CD4-positive, alpha-beta T cell treated with Interleukin-21 for 1 hour (primary cell): ENCODE measurements around the gene ZMYND10.
"Not testable (repeated sequence)": the region's sequence is repeated elsewhere in the genome, so short reads cannot be mapped to it uniquely, and the experiment has no call there.

Experiments used
- DNase-seq: peaks from one replicate; pipeline ENCODE4 v3.0.0-alpha.2; 2020

Gene ZMYND10

GRCh38 chr3:50324351-50325112 is 21.0 kb downstream of the ZMYND10 start:
- peak; percentile 71 for DNase-seq

GRCh38 chr3:50323614-50324199 is 21.8 kb downstream of the ZMYND10 start:
- no peak for DNase-seq

- DNase-seq, result no peak
Measured at GRCh38 chr3:50323092-50323600, 22.4 kb downstream of the ZMYND10 start.

- no peak for DNase-seq
Measured at GRCh38 chr3:50322386-50323091, 23.0 kb downstream of the ZMYND10 start, which contains the start of gene HYAL2. Gene HYAL2, minus strand, starts transcription at chr3:50322745. Its CDS starts 2,256 bp downstream, at chr3:50320489.

GRCh38 chr3:50322115-50322385 is 23.5 kb downstream of the ZMYND10 start:
- no peak for DNase-seq

GRCh38 chr3:50321336-50322114 is 24.0 kb downstream of the ZMYND10 start:
- DNase-seq, result peak; percentile 87

GRCh38 chr3:50320853-50321335 is 24.6 kb downstream of the ZMYND10 start:
- DNase-seq, result peak; percentile 65

GRCh38 chr3:50319894-50320625 is 25.5 kb downstream of the ZMYND10 start:
- DNase-seq, result no peak

- DNase-seq, result no peak
Measured at GRCh38 chr3:50319181-50319893, 26.2 kb downstream of the ZMYND10 start.

GRCh38 chr3:50318615-50319014 is 26.9 kb downstream of the ZMYND10 start:
- DNase-seq, result no peak

GRCh38 chr3:50318163-50318562 is 27.4 kb downstream of the ZMYND10 start:
- DNase-seq, result no peak

GRCh38 chr3:50317300-50317699 is 28.2 kb downstream of the ZMYND10 start:
- no peak for DNase-seq

- DNase-seq, result peak; percentile 77
Measured at GRCh38 chr3:50316657-50317242, 28.8 kb downstream of the ZMYND10 start.

GRCh38 chr3:50314816-50315215 is 30.7 kb downstream of the ZMYND10 start:
- DNase-seq, result no peak

- no peak for DNase-seq
Measured at GRCh38 chr3:50314342-50314741, 31.2 kb downstream of the ZMYND10 start.

- not testable (repeated sequence) for DNase-seq
Measured at GRCh38 chr3:50312041-50312440, 33.5 kb downstream of the ZMYND10 start.

GRCh38 chr3:50304601-50305000 is 40.9 kb downstream of the ZMYND10 start:
- DNase-seq, result no peak

- no peak for DNase-seq
Measured at GRCh38 chr3:50303013-50303815, 42.3 kb downstream of the ZMYND10 start, which contains the start of gene HYAL1. Gene HYAL1, minus strand, starts transcription at chr3:50303574. Its CDS starts 618 bp downstream, at chr3:50302956.

GRCh38 chr3:50302095-50303012 is 43.2 kb downstream of the ZMYND10 start:
- no peak for DNase-seq
